HL-60 (cell line): ENCODE data around the gene SLC25A10.

ENCODE experiments used
- DNase-seq, 2 experiments: peaks; one replicate each; pipeline ENCODE4 v3.0.0-alpha.2; 2010 to 2020; ENCODE audit warnings: low read depth in 1 of 2, low spot score in 1 of 2
- H3K27ac ChIP-seq: fragments of 250-450 bp; sonication (Bioruptor Pico); replicated peaks from 2 replicates; pipeline ENCODE4 v1.5.1; 2020; ENCODE audit warnings: mild to moderate bottlenecking, moderate library complexity
- H3K27me3 ChIP-seq: fragments of 250-450 bp; sonication (Bioruptor Pico); 2 replicates; pipeline ENCODE4 v1.5.1; 2021; ENCODE audit warnings: mild to moderate bottlenecking, moderate library complexity; ENCODE audit not compliant: insufficient read depth, poor library complexity, severe bottlenecking
- H3K4me3 ChIP-seq: replicated peaks from 2 replicates; pipeline ENCODE4 v1.5.1; 2011; ENCODE audit warnings: mild to moderate bottlenecking, control low read depth, low read length; ENCODE audit not compliant: insufficient read depth
- GABPA ChIP-seq: IDR thresholded peaks from 2 replicates; pipeline ENCODE4 v1.6.1; 2012; ENCODE audit warnings: low read depth
- POLR2AphosphoS5 ChIP-seq: IDR thresholded peaks from 2 replicates; pipeline ENCODE4 v1.6.1; 2012; ENCODE audit warnings: low read depth
- SPI1 ChIP-seq: IDR thresholded peaks from 2 replicates; pipeline ENCODE4 v1.6.1; 2012; ENCODE audit warnings: low read depth, mild to moderate bottlenecking, borderline replicate concordance
- TF ChIP-seq, protein P1 (sequence below): IDR thresholded peaks from 2 replicates; pipeline ENCODE4 v1.6.1; 2012; ENCODE audit warnings: low read depth; ENCODE audit not compliant: insufficient replicate concordance
- TF ChIP-seq, protein P2 (sequence below): IDR thresholded peaks from one replicate; pipeline ENCODE4 v1.5.1; 2011; ENCODE audit warnings: low read length, control low read depth, inconsistent platforms; ENCODE audit not compliant: insufficient read depth

The SLC25A10 gene

DNA sequence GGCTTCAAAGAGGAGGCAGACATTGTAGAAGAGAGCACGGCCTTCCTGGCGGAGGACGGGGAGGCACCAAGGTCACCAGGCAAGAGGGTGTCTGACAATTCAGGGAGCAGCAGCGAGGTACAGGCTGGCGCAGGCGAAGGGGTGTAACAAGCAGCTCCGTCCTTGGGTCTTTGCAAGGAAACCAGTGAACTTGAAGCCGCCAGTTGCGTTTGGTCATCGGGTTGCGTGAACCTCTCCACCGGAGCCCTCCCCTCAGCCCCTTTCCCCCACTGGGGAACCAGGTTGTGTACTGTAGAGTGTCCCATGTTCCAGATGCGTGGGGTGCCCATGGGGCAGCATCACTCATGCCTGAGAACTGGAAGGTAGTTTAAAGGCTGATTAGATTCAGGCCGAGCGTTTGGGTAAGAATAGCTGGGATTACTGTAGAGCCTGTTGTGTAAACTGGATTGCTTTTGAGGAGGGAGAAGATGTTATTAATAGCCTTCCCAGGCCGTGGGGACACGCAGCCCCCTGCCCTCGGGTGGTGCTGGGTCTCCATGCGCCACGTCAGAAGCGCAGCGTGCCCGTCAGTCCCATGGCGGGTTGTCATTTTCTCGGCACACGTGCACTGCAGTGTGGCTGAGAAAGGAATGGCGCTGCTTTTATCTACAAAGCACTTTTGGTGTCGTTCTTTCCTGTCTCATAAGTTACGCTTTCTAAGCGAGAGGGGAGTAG lies 6.4 kb upstream of the SLC25A10 start:
- TF ChIP-seq, protein P1, sequence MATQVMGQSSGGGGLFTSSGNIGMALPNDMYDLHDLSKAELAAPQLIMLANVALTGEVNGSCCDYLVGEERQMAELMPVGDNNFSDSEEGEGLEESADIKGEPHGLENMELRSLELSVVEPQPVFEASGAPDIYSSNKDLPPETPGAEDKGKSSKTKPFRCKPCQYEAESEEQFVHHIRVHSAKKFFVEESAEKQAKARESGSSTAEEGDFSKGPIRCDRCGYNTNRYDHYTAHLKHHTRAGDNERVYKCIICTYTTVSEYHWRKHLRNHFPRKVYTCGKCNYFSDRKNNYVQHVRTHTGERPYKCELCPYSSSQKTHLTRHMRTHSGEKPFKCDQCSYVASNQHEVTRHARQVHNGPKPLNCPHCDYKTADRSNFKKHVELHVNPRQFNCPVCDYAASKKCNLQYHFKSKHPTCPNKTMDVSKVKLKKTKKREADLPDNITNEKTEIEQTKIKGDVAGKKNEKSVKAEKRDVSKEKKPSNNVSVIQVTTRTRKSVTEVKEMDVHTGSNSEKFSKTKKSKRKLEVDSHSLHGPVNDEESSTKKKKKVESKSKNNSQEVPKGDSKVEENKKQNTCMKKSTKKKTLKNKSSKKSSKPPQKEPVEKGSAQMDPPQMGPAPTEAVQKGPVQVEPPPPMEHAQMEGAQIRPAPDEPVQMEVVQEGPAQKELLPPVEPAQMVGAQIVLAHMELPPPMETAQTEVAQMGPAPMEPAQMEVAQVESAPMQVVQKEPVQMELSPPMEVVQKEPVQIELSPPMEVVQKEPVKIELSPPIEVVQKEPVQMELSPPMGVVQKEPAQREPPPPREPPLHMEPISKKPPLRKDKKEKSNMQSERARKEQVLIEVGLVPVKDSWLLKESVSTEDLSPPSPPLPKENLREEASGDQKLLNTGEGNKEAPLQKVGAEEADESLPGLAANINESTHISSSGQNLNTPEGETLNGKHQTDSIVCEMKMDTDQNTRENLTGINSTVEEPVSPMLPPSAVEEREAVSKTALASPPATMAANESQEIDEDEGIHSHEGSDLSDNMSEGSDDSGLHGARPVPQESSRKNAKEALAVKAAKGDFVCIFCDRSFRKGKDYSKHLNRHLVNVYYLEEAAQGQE, result no peak
- no peak for TF ChIP-seq GABPA
- TF ChIP-seq, protein P2, sequence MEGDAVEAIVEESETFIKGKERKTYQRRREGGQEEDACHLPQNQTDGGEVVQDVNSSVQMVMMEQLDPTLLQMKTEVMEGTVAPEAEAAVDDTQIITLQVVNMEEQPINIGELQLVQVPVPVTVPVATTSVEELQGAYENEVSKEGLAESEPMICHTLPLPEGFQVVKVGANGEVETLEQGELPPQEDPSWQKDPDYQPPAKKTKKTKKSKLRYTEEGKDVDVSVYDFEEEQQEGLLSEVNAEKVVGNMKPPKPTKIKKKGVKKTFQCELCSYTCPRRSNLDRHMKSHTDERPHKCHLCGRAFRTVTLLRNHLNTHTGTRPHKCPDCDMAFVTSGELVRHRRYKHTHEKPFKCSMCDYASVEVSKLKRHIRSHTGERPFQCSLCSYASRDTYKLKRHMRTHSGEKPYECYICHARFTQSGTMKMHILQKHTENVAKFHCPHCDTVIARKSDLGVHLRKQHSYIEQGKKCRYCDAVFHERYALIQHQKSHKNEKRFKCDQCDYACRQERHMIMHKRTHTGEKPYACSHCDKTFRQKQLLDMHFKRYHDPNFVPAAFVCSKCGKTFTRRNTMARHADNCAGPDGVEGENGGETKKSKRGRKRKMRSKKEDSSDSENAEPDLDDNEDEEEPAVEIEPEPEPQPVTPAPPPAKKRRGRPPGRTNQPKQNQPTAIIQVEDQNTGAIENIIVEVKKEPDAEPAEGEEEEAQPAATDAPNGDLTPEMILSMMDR, result no peak
- TF ChIP-seq SPI1, result no peak
- no peak; the same call in 1 of the 2 replicates for TF ChIP-seq POLR2AphosphoS5
- Histone ChIP-seq H3K27ac (no peak overlapping the region), H3K27me3 (no peaks in the 10 kb centered on the region), H3K4me3 (no peak overlapping the region)
- DNase-seq, result no peak

GRCh38 chr17:81706232-81706611 lies 5.9 kb upstream of the SLC25A10 start:
- H3K27ac ChIP-seq, result no peak overlapping the region
- DNase-seq, result no peak
- no peaks in the 10 kb centered on the region for H3K27me3 ChIP-seq
- no peak for TF ChIP-seq GABPA
- no peak; the same call in 1 of the 2 replicates for TF ChIP-seq POLR2AphosphoS5
- TF ChIP-seq, protein P2, result no peak
- TF ChIP-seq, protein P1, result no peak
- TF ChIP-seq SPI1, result no peak
- H3K4me3 ChIP-seq, result no peak overlapping the region

- no peak for DNase-seq
- TF ChIP-seq, protein P1, result no peak
- TF ChIP-seq, protein P2, result no peak
- TF ChIP-seq POLR2AphosphoS5, result no peak; the same call in 1 of the 2 replicates
- no peak for TF ChIP-seq SPI1
- TF ChIP-seq GABPA, result no peak
- Histone ChIP-seq H3K27me3 (no peaks in the 10 kb centered on the region), H3K4me3 (no peak overlapping the region), H3K27ac (no peak overlapping the region)
Observed at GRCh38 chr17:81706757-81707624, 5.1 kb upstream of the SLC25A10 start.
